ENCODE data around the gene ASPSCR1. TPM values are rescaled to one million over a fixed set of nuclear protein-coding genes. Genes with fewer than 3 reads are reported as not detected.

Gene ASPSCR1
- total and polyA plus RNA-seq, 10 of the 15 experiments (the other 5 are each of a cell fraction or from before 2014, with no cell fraction given): 1.5 to 48.4 (median 25.4) TPM

GRCh38 chr17:82063424-82064415 lies 86.3 kb downstream of the ASPSCR1 start:
- in situ Hi-C loops (cut with MboI): no loop called here
- ChIA-PET SMC1A (ENCODE audit: uncharacterized antibody, unreplicated experiment) (interaction anchor here (0.8 kb wide), 1 partner anchor 26 kb away, joined by 3 read pairs; the partner anchor contains the start of gene DCXR), POLR2A (no interaction called here)

More at GRCh38 chr17:82063424-82064415, 86.3 kb downstream of the ASPSCR1 start:
- peak overlapping the region; percentile 90; the same call in 1 of the 2 replicates for H3K4me3 ChIP-seq
- no TSS peak for BruUV-seq (replicated peaks)
- peaks cover 8% of the 10 kb centered on the region for H3K4me1 ChIP-seq (ENCODE audit: control insufficient read depth, insufficient read depth, low read length)
- H3K79me2 ChIP-seq (ENCODE audit: control insufficient read depth, insufficient read depth, low read length): peaks cover 20% of the 10 kb centered on the region
- H3K9me3 ChIP-seq (replicated peaks; ENCODE audit: control insufficient read depth, insufficient read depth, low read length): no peaks in the 10 kb centered on the region
- no peak for TF ChIP-seq EZH2 (IDR thresholded peaks at IDR 0.05; ENCODE audit: borderline replicate concordance, control insufficient read depth, low read depth, low read length)
- TF ChIP-seq RFX5 (IDR thresholded peaks at IDR 0.05; ENCODE audit: low read depth, low read length): no peak
- TF ChIP-seq TAF1 (IDR thresholded peaks at IDR 0.05; ENCODE audit: borderline replicate concordance, low read depth, low read length): no peak
- TF ChIP-seq NFIC (IDR thresholded peaks at IDR 0.05; ENCODE audit: low read depth, low read length): no peak
- no peak for TF ChIP-seq ATF2 (IDR thresholded peaks at IDR 0.05; ENCODE audit: low read length)
- TF ChIP-seq ZNF622 (IDR thresholded peaks at IDR 0.05): no peak
- no peak for TF ChIP-seq CUX1 (IDR thresholded peaks at IDR 0.05; ENCODE audit: insufficient replicate concordance, low read depth, low read length)
- no peak for TF ChIP-seq JUND (IDR thresholded peaks at IDR 0.05; ENCODE audit: low read depth, low read length)
- H4K20me1 ChIP-seq (ENCODE audit: control insufficient read depth, insufficient read depth): no peaks in the 10 kb centered on the region
- ATAC-seq: no peak
- no peak for DNase-seq (ENCODE audit: low read depth, low spot score)
- WGBS (ENCODE audit: insufficient coverage, insufficient replicate concordance, low lambda C conversion rate, missing lambda C conversion rate): 75% methylated on average over 20 of the region's 20 CpGs
- ChIA-PET RAD21 (ENCODE audit: unreplicated experiment) (no interaction called here), CTCF (interaction anchor here (1.0 kb wide), 1 partner anchor 102 kb away, joined by 3 read pairs; no protein-coding TSS in a partner anchor)
- no peak overlapping the region for H3K27ac ChIP-seq (ENCODE audit: control insufficient read depth, insufficient read depth)
- no peak for FAIRE-seq
- intact Hi-C loops (cut with micrococcal nuclease; ENCODE audit: unreplicated experiment): no loop called here
- peaks cover 3 to 19% of the 10 kb centered on the region in 2 experiments; a peak in 3 of 4 replicates for H3K36me3 ChIP-seq (ENCODE audit: control insufficient read depth in 2 of 2, insufficient read depth in 2 of 2, low read length in 1 of 2)
- peak overlapping the region; percentile 82; the same call in 1 of the 2 replicates for H3K4me2 ChIP-seq (ENCODE audit: control insufficient read depth, insufficient read depth)
- H2AFZ ChIP-seq (ENCODE audit: control insufficient read depth, low read depth, low read length): no peak overlapping the region
- no peak overlapping the region for H3K9ac ChIP-seq (ENCODE audit: control insufficient read depth, insufficient read depth, low read length)
- H3K27me3 ChIP-seq (replicated peaks in 1 of 2; ENCODE audit: control insufficient read depth in 2 of 2, insufficient read depth in 2 of 2, low read length in 1 of 2): no peaks in the 10 kb centered on the region
